ENCODE results near the gene ESR1. TPM values are rescaled to one million over a fixed set of nuclear protein-coding genes. Genes with fewer than 3 reads are reported as not detected.

The ESR1 gene
- total RNA-seq, 1 experiment from 2014 or later = 0.98 TPM

GRCh38 chr6:151940307-151940706 is 132.8 kb downstream of the ESR1 start (continued):
- TF ChIP-seq ELF4 (CRISPR knock-in tag; IDR thresholded peaks at IDR 0.05; ENCODE audit: low read depth) = no peak
- TF ChIP-seq CDX4 (CRISPR knock-in tag; IDR thresholded peaks at IDR 0.05; ENCODE audit: borderline replicate concordance) = no peak
- TF ChIP-seq USF2 (CRISPR knock-in tag; IDR thresholded peaks at IDR 0.05) = no peak
- no peak for TF ChIP-seq NFYB (CRISPR knock-in tag; conservative IDR thresholded peaks at IDR 0.05; ENCODE audit: low read depth)
- TF ChIP-seq KAT7 (CRISPR knock-in tag; IDR thresholded peaks at IDR 0.05; ENCODE audit: borderline replicate concordance) = no peak
- no peak for TF ChIP-seq ATF6 (CRISPR knock-in tag; IDR thresholded peaks at IDR 0.05)

GRCh38 chr6:151948002-151948743 is 140.7 kb downstream of the ESR1 start:
- DNase-seq (ENCODE audit: low spot score) = no peak
- H3K27me3 Mint-ChIP-seq (ENCODE audit: low read depth) = no peaks in the 10 kb centered on the region
- POLR2A ChIA-PET = no interaction called here
- no peaks in the 10 kb centered on the region for H3K36me3 Mint-ChIP-seq
- H3K9me3 Mint-ChIP-seq = peaks cover 8% of the 10 kb centered on the region
- CTCF ChIA-PET = no interaction called here
- no peak for ATAC-seq
- H3K27ac Mint-ChIP-seq = no peak overlapping the region
- no peaks in the 10 kb centered on the region for H3K4me1 Mint-ChIP-seq
- H3K4me3 Mint-ChIP-seq = no peak overlapping the region
- no peak for TF ChIP-seq ZNF671 (CRISPR knock-in tag; IDR thresholded peaks at IDR 0.05)
- no peak for TF ChIP-seq RORB (CRISPR knock-in tag; IDR thresholded peaks at IDR 0.05)
- no peak for TF ChIP-seq ZNF423 (CRISPR knock-in tag; IDR thresholded peaks at IDR 0.05)
- TF ChIP-seq SMAD3 (CRISPR knock-in tag; IDR thresholded peaks at IDR 0.05; ENCODE audit: borderline replicate concordance) = no peak
- TF ChIP-seq ATF1 (CRISPR knock-in tag; IDR thresholded peaks at IDR 0.05) = no peak
- TF ChIP-seq PREB (CRISPR knock-in tag; IDR thresholded peaks at IDR 0.05; ENCODE audit: borderline replicate concordance) = no peak
- TF ChIP-seq NFE2L1 (CRISPR knock-in tag; IDR thresholded peaks at IDR 0.05) = no peak
- no peak for TF ChIP-seq ZMAT4 (CRISPR knock-in tag; IDR thresholded peaks at IDR 0.05)
- TF ChIP-seq ESRRA (CRISPR knock-in tag; IDR thresholded peaks at IDR 0.05; ENCODE audit: borderline replicate concordance) = no peak
- no peak for TF ChIP-seq CBFB (CRISPR knock-in tag; IDR thresholded peaks at IDR 0.05; ENCODE audit: low read depth)
- no peak for TF ChIP-seq CREB1 (CRISPR knock-in tag; IDR thresholded peaks at IDR 0.05)
- no peak for TF ChIP-seq ZNF281 (CRISPR knock-in tag; IDR thresholded peaks at IDR 0.05)
- no peak for TF ChIP-seq JAZF1 (CRISPR knock-in tag; IDR thresholded peaks at IDR 0.05)
- TF ChIP-seq ZNF532 (CRISPR knock-in tag; IDR thresholded peaks at IDR 0.05; ENCODE audit: borderline replicate concordance) = no peak
- TF ChIP-seq ZNF232 (CRISPR knock-in tag; IDR thresholded peaks at IDR 0.05) = no peak
- no peak for TF ChIP-seq ZNF425 (CRISPR knock-in tag; conservative IDR thresholded peaks at IDR 0.05)
